ENCODE data around the gene MSRB2.
"Not testable (repeated sequence)": the region's sequence is repeated elsewhere in the genome, so short reads cannot be mapped to it uniquely, and the experiment has no call there.

MSRB2 gene

DNA sequence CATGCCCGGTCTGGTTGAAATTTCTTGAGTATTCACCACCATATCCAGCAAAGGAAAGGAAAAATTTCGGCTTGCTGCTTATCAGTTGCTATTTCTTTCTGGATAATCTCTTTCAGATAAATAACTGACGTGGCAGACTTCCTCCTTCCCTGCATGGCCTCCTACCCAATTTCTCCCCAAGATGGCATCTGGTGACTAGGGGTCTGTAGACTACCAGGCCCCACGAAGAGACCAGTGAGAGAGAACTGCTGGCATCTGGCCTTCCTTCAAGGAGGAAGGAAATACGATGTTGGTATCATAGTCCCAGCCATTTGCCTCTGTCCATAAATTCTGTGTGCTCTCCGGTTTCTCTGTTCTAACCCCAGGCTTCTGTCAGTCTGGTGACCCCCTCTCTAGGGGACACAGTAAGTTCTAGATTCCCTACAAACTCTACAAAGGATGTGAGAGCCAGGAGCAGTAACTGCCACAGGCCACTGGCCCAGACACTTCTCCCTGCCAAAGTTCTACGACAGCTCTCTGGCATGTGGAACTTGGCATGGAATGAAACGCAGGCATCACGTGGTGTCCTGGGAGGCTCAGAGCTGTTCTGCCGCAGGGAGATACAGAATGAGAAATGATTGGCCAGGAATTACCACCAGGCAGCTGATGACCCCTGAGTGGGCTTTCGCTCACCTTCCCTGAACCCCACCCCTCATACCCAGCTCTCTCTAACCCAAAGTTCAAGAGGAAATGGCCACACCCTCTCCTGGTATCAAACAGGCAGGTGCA, 30.0 kb upstream of the MSRB2 start:
- TF ChIP-seq ZNF274 (IDR thresholded peaks at IDR 0.05; ENCODE audit: low read depth, low read length) = no peak

DNA sequence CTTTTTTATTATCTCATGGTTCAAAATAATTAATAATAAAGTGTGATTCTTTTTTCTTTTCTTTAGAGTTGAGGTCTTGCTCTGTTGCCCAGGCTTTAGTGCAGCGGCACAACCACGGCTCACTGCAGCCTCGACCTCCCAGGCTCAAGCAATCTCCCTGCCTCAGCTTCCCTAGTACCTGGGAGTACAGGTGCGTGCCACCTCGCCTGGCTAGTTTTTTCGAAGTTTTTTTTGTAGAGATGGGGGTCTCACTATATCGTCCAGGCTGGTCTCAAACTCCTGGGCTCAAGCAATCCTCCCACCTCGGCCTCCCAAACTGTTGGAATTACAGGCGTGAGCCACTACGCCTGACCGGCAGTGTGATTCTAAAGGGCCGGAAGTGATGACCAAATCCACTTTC, 28.0 kb upstream of the MSRB2 start:
- TF ChIP-seq ZNF274 (IDR thresholded peaks at IDR 0.05; ENCODE audit: low read depth, low read length) = no peak
- H3K4me3 ChIP-seq (ENCODE audit: low read length) = no peak overlapping the region

More for the DNA sequence above, 30.0 kb upstream of the MSRB2 start:
- H3K4me3 ChIP-seq (ENCODE audit: low read length) = no peak overlapping the region

DNA sequence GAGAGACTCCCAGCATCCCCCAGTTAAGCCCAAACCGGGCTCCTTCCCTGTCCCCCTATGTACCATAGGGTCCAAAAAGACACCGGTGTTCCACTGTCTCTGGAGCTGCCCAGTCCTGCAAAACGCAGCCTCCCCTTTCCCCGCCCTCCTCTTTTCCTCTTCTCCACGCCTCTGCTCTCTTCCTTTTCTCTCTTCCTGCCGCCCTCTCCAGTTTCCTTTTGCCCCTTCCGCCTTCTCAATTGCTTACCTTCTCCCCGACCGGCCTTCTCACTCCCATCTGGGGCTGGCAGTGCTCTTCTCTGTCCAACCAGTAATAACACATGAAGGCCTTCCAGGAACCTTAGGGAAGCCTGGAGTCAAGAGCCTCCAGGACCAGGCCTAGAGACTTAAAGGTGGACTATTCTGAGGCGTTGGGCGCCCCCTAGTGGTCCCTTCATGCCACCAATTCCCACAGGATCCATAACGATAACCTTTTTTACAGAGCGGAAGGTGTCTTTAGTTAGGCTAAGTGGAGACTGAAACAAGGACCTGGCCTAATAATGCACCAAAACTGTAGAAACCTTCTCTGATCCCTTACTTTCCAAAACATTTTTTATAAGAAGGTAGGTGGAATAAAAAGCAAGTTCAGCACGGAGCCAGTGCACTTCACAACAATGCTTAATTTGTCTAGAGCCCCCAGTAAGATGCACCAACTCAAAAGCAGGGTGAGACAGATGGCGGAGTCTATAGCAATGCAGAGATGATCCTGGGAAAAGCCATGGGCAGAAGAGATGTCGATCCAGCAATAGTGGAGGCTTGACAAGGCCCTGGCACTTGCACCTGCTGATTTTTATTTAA, 27.2 kb upstream of the MSRB2 start:
- no peak overlapping the region for H3K4me3 ChIP-seq (ENCODE audit: low read length)
- TF ChIP-seq ZNF274 (IDR thresholded peaks at IDR 0.05; ENCODE audit: low read depth, low read length) = no peak

GRCh38 chr10:23069019-23069815, 26.2 kb upstream of the MSRB2 start:
- no peak for TF ChIP-seq ZNF274 (IDR thresholded peaks at IDR 0.05; ENCODE audit: low read depth, low read length)

GRCh38 chr10:23070092-23070912, 25.1 kb upstream of the MSRB2 start:
- H3K4me3 ChIP-seq (ENCODE audit: low read length) = not testable (repeated sequence)

More at GRCh38 chr10:23069019-23069815, 26.2 kb upstream of the MSRB2 start:
- H3K4me3 ChIP-seq (ENCODE audit: low read length) = no peak overlapping the region

DNA sequence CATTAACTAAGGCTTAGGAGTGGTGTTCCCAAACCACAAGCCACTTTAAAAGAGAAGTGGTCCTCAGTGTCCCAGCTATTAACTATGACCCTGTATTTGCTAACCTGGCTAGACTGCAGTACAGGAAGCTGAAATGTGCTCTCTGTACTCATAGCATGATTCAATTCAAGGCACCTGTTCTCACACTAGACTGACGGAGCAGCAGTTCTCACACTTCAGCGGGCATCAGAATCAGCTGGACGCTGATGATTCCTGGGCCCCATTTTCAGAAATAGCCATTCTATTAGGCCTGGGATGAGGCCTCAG, 24.5 kb upstream of the MSRB2 start:
- H3K4me3 ChIP-seq (ENCODE audit: low read length) = no peak overlapping the region
- TF ChIP-seq ZNF274 (IDR thresholded peaks at IDR 0.05; ENCODE audit: low read depth, low read length) = no peak

- H3K4me3 ChIP-seq (ENCODE audit: low read length) = not testable (repeated sequence)
These were observed 22.8 kb upstream of the MSRB2 start for GRCh38 chr10:23072593-23072992.

DNA sequence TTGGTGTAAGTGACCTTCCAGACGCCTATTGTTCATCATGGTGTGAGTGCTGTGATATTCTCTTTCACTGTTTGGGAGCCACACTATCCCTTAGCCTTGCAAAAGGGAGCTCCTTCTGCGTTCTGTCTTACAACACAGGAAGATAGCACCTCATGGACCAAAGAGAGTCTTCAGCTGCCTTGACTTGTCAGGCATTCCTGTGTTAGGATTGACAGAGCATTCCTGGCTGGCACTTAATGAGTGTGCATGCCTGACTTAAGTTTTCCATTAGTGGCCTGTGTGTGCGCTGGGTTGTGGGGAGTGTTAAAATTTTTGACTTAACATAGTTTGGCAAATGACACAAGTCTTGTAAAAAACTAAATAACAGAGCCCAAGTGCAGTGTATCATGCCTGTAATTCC, 21.9 kb upstream of the MSRB2 start:
- TF ChIP-seq ZNF274 (IDR thresholded peaks at IDR 0.05; ENCODE audit: low read depth, low read length) = no peak
- no peak overlapping the region for H3K4me3 ChIP-seq (ENCODE audit: low read length)

- no peak overlapping the region for H3K4me3 ChIP-seq (ENCODE audit: low read length)
- no peak for TF ChIP-seq ZNF274 (IDR thresholded peaks at IDR 0.05; ENCODE audit: low read depth, low read length)
These were observed 19.7 kb upstream of the MSRB2 start for GRCh38 chr10:23075672-23076071.

DNA sequence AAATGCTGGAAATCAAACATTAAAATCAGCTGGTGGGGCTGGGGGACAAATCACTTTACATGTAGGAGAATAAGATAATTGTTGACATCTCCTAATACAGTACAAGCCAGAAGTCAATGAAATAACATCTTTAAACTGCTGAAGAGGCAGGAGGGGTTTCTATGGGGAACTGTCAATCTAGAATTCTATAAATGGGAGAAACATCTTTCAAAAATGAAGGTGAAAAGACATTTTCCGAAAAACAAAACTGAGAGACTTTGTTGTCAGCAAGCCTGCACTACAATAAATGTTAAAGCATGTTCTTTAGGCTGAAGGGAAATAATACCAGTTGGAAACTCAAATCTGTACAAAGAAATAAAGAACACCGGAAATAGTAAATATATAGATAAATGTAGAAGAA, 17.3 kb upstream of the MSRB2 start:
- no peak for TF ChIP-seq ZNF274 (IDR thresholded peaks at IDR 0.05; ENCODE audit: low read depth, low read length)
- H3K4me3 ChIP-seq (ENCODE audit: low read length) = no peak overlapping the region

- no peak overlapping the region for H3K4me3 ChIP-seq (ENCODE audit: low read length)
- TF ChIP-seq ZNF274 (IDR thresholded peaks at IDR 0.05; ENCODE audit: low read depth, low read length) = no peak
These were observed 15.7 kb upstream of the MSRB2 start for GRCh38 chr10:23079700-23080099.

DNA sequence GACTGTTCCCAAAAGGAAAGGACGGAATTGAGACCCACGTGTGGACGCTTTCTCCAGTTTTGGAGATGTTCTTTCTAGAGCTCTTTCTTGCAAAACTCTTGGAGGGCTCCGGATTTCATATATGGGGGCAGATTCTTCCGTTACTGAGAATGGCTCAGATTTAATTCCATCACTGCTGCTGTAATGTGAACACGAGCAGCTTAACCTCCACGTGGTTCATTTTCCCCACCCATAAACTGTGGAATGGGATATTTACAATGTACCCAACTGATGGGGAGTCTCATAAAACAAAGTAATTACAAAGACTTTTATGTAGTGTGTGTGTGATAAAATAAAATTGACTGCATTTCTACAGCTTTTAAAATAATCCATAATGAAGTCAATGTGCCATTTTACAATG, 15.1 kb upstream of the MSRB2 start:
- no peak overlapping the region for H3K4me3 ChIP-seq (ENCODE audit: low read length)
- TF ChIP-seq ZNF274 (IDR thresholded peaks at IDR 0.05; ENCODE audit: low read depth, low read length) = no peak

DNA sequence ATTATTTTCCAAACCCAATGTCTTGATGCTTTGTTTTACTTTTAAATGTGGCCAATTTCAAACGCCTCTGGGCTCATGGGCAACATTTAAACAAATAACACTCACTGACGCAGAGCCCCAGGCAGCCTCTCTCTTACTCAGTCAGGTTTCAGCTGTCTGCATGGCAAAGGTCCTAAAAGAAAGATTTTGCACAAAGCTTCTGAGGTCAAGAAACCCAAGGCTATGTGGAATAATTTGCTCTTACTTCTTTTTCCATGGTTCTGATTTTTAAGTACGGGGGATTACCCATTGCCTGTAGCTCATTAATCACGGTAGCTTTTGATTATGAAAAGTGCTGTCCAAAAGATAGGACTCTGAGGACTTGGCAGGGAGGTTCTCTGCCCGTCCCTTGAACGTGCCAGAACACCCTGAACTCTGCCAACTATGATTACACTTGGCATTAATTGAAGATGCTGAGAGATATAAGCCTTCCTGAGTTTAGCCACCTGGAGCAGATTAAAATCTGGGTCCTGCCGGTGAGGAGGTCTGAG, 14.1 kb upstream of the MSRB2 start:
- TF ChIP-seq ZNF274 (IDR thresholded peaks at IDR 0.05; ENCODE audit: low read depth, low read length) = no peak
- no peak overlapping the region for H3K4me3 ChIP-seq (ENCODE audit: low read length)

GRCh38 chr10:23081891-23082290, 13.5 kb upstream of the MSRB2 start:
- no peak for TF ChIP-seq ZNF274 (IDR thresholded peaks at IDR 0.05; ENCODE audit: low read depth, low read length)
- H3K4me3 ChIP-seq (ENCODE audit: low read length) = no peak overlapping the region
